SU-DHL-6 (cell line): ENCODE data around the gene DNAJB4.
"Not testable (repeated sequence)": the region's sequence is repeated elsewhere in the genome, so short reads cannot be mapped to it uniquely, and the experiment has no call there.

Experiments
- H2AFZ ChIP-seq: fragments of 200-600 bp; sonication (generic); 2 replicates; pipeline ENCODE4 v1.6.1; 2014; ENCODE audit warnings: low read depth, mild to moderate bottlenecking, moderate library complexity, mixed read lengths, antibody characterized with exemption, low read length; ENCODE audit not compliant: severe bottlenecking
- H3F3A ChIP-seq: fragments of 200-600 bp; shearing (Covaris generic); 2 replicates; pipeline ENCODE4 v1.6.0; 2016; ENCODE audit warnings: antibody characterized with exemption, mild to moderate bottlenecking; ENCODE audit not compliant: insufficient read depth
- H3K27ac ChIP-seq: fragments of 200-600 bp; sonication (generic); 2 replicates; pipeline ENCODE4 v1.5.1; 2016; ENCODE audit warnings: low read depth, mild to moderate bottlenecking, low read length, moderate library complexity, mixed read lengths
- H3K27me3 ChIP-seq: fragments of 200-600 bp; sonication (generic), shearing (Covaris generic); 2 replicates; pipeline ENCODE4 v1.6.0; 2014; ENCODE audit warnings: mild to moderate bottlenecking, low read length
- H3K36me3 ChIP-seq: fragments of 200-600 bp; sonication (generic); 2 replicates; pipeline ENCODE4 v1.6.1; 2014; ENCODE audit warnings: mild to moderate bottlenecking, low read length, mixed read lengths
- H3K4me2 ChIP-seq: fragments of 300-600, 200-600 bp; shearing (Covaris generic), sonication (generic); 2 replicates; pipeline ENCODE4 v1.6.0; 2014; ENCODE audit warnings: low read length, low read depth, mild to moderate bottlenecking; ENCODE audit not compliant: poor library complexity, severe bottlenecking
- H3K4me3 ChIP-seq: fragments of 200-600 bp; sonication (generic); 2 replicates; pipeline ENCODE4 v1.5.1; 2014; ENCODE audit warnings: antibody characterized with exemption, low read length, mild to moderate bottlenecking, mixed read lengths; ENCODE audit not compliant: insufficient read depth, poor library complexity, severe bottlenecking
- H3K79me2 ChIP-seq: fragments of 200-600 bp; sonication (generic); 2 replicates; pipeline ENCODE4 v1.6.1; 2014; ENCODE audit warnings: mild to moderate bottlenecking, low read length, moderate library complexity; ENCODE audit not compliant: insufficient read depth
- H3K9ac ChIP-seq: fragments of 200-600 bp; sonication (generic); 2 replicates; pipeline ENCODE4 v1.7.0; 2014; ENCODE audit warnings: mild to moderate bottlenecking, low read length
- H3K9me2 ChIP-seq: fragments of 200-600 bp; sonication (generic); replicated peaks from 2 replicates; pipeline ENCODE4 v1.6.1; 2014; ENCODE audit warnings: low read length; ENCODE audit not compliant: insufficient read depth
- H3K9me3 ChIP-seq: fragments of 200-600 bp; sonication (generic); 2 replicates; pipeline ENCODE4 v1.6.1; 2014; ENCODE audit warnings: low read length, mixed read lengths; ENCODE audit not compliant: insufficient read depth
- H4K20me1 ChIP-seq: fragments of 200-600 bp; sonication (generic); 2 replicates; pipeline ENCODE4 v1.6.1; 2014; ENCODE audit warnings: low read depth, mild to moderate bottlenecking, antibody characterized with exemption, low read length, moderate library complexity, mixed read lengths
- EZH2phosphoT487 ChIP-seq: fragments of 200-600 bp; sonication (generic), shearing (Covaris generic); conservative IDR thresholded peaks from 2 replicates; pipeline ENCODE4 v1.6.1; 2018; ENCODE audit warnings: mild to moderate bottlenecking, antibody characterized with exemption, low read length, moderate library complexity, mixed read lengths
- TF ChIP-seq, protein P1 (sequence below): fragments of 200-600 bp; sonication (generic); IDR thresholded peaks from one replicate; pipeline ENCODE4 v1.5.1; 2017; ENCODE audit warnings: antibody characterized with exemption, mild to moderate bottlenecking, low read length, moderate library complexity; ENCODE audit not compliant: insufficient read depth, poor library complexity, severe bottlenecking

The DNAJB4 gene

DNA sequence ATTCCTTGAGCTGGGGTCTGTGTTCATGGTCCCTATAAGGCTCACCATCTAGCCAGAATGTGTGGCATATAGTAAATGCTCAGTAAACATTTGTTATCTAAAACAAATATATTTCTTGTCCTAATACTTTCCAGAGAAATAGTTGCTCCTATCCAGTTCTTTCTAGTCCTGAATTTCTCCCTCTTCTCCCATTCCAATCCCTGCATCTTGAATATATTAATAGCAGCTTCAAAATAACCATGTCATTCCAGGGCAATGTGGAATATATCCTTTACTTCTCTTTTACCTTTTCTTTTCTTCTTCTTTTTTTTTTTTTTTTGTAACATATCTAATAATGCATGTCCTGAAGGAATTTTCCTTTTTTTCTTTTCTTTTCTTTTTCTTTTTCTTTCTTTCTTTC lies 10.4 kb downstream of the DNAJB4 start:
- Histone ChIP-seq H3K4me3 (no peak overlapping the region), H3K9ac (no peak overlapping the region), H3K9me3 (no peaks in the 10 kb centered on the region), H3K79me2 (no peaks in the 10 kb centered on the region), H2AFZ (no peak overlapping the region), H3K4me2 (no peak overlapping the region), H3K36me3 (peaks cover 3% of the 10 kb centered on the region; the same call in 1 of the 2 replicates), H4K20me1 (no peaks in the 10 kb centered on the region), H3F3A (no peaks in the 10 kb centered on the region), H3K27ac (no peak overlapping the region), H3K27me3 (no peaks in the 10 kb centered on the region), H3K9me2 (no peaks in the 10 kb centered on the region)
- TF ChIP-seq, protein P1, sequence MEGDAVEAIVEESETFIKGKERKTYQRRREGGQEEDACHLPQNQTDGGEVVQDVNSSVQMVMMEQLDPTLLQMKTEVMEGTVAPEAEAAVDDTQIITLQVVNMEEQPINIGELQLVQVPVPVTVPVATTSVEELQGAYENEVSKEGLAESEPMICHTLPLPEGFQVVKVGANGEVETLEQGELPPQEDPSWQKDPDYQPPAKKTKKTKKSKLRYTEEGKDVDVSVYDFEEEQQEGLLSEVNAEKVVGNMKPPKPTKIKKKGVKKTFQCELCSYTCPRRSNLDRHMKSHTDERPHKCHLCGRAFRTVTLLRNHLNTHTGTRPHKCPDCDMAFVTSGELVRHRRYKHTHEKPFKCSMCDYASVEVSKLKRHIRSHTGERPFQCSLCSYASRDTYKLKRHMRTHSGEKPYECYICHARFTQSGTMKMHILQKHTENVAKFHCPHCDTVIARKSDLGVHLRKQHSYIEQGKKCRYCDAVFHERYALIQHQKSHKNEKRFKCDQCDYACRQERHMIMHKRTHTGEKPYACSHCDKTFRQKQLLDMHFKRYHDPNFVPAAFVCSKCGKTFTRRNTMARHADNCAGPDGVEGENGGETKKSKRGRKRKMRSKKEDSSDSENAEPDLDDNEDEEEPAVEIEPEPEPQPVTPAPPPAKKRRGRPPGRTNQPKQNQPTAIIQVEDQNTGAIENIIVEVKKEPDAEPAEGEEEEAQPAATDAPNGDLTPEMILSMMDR, result no peak
- TF ChIP-seq EZH2phosphoT487, result no peak

DNA sequence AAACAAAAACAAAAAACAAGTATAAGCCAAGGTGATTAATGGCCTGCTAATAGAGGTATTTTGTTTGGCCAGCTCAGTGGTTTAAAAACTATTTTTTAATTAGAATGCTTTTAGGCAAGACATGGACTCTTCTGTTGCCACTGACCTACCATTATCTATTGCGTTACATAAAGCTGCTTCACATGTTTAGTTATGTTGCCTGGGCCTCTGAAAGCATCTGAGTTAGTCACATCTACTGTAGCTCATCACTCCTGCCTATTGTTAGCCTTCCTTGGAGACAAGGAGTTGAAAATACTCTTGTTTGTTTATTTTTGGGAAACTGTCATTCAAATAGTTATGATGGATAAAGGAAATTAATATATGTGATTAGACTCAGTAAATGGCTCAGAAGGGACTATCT lies 14.3 kb downstream of the DNAJB4 start:
- no peak overlapping the region for H3K4me3 ChIP-seq
- no peak overlapping the region for H3K4me2 ChIP-seq
- no peaks in the 10 kb centered on the region for H3K9me2 ChIP-seq
- H3K9ac ChIP-seq, result no peak overlapping the region
- H3K79me2 ChIP-seq, result no peaks in the 10 kb centered on the region
- no peaks in the 10 kb centered on the region for H3K9me3 ChIP-seq
- peaks cover 3% of the 10 kb centered on the region; the same call in 1 of the 2 replicates for H3K36me3 ChIP-seq
- no peak for TF ChIP-seq EZH2phosphoT487
- TF ChIP-seq, protein P1, result no peak
- no peaks in the 10 kb centered on the region for H3K27me3 ChIP-seq
- H4K20me1 ChIP-seq, result no peaks in the 10 kb centered on the region
- no peak overlapping the region for H2AFZ ChIP-seq
- H3F3A ChIP-seq, result no peaks in the 10 kb centered on the region
- no peak overlapping the region for H3K27ac ChIP-seq

DNA sequence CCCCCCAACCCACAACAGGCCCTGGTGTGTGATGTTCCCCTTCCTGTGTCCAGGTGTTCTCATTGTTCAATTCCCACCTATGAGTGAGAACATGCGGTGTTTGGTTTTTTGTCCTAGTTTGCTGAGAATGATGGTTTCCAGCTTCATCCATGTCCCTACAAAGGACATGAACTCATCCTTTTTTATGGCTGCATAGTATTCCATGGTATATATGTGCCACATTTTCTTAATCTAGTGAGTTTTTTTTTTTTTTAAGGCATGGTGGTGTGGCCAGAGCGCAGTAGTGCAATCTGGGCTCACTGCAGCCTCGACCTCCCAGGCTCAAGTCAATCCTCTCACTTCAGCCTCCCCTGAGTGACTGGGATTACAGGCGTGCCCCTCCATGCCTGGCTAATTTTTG lies 16.4 kb downstream of the DNAJB4 start:
- H3K4me2 ChIP-seq, H3K9ac ChIP-seq, H3F3A ChIP-seq, H3K4me3 ChIP-seq, H3K27ac ChIP-seq, H3K9me3 ChIP-seq, H3K79me2 ChIP-seq, H4K20me1 ChIP-seq, H3K9me2 ChIP-seq, H3K36me3 ChIP-seq, H3K27me3 ChIP-seq, H2AFZ ChIP-seq: not testable (repeated sequence)

DNA sequence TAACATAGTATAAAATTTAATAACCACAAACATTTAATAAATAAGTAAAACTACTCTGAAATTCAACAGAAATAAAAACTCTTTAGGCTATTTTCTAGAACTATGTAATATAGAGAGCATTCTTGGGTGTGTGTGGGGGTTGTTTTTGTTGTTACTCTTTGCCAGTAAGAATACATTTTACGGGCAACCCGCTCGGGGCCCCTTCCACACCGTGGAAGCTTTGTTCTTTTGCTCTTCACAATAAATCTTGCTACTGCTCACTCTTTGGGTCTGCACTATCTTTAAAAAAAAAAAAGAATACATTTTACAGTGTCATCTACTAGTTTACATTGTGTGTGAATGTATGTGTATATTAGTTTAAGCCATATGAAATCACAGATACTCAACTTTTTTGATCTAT lies 25.1 kb downstream of the DNAJB4 start:
- H3K79me2 ChIP-seq, result no peaks in the 10 kb centered on the region
- H3K9me3 ChIP-seq, result no peaks in the 10 kb centered on the region
- TF ChIP-seq, protein P1, result no peak
- TF ChIP-seq EZH2phosphoT487, result no peak
- no peak overlapping the region for H3K4me3 ChIP-seq
- H2AFZ ChIP-seq, result no peak overlapping the region
- no peaks in the 10 kb centered on the region for H3F3A ChIP-seq
- H3K36me3 ChIP-seq, result no peaks in the 10 kb centered on the region
- no peaks in the 10 kb centered on the region for H3K27me3 ChIP-seq
- H3K27ac ChIP-seq, result no peak overlapping the region
- no peaks in the 10 kb centered on the region for H4K20me1 ChIP-seq
- H3K9me2 ChIP-seq, result no peaks in the 10 kb centered on the region
- H3K4me2 ChIP-seq, result no peak overlapping the region
- H3K9ac ChIP-seq, result no peak overlapping the region
